Right lobe of liver (tissue), 4 donors: ENCODE data around the gene NEK4.

Experiments used
- CTCF ChIP-seq, 4 donors: fragments of 200-600 bp in 3 of 4; fragments of 450-650 bp in 1 of 4; IDR thresholded peaks; one replicate each; pipeline versions ENCODE4 v1.5.1 to v1.8.0; 2016 to 2022; ENCODE audit warnings: antibody characterized with exemption in 4 of 4, mild to moderate bottlenecking in 2 of 4
- POLR2A ChIP-seq: fragments of 450-650 bp; IDR thresholded peaks from one replicate; pipeline ENCODE4 v1.6.1; 2017; ENCODE audit warnings: antibody characterized with exemption, mild to moderate bottlenecking
- donor health status: DM: no; HTN: no; CAD: no.
- donor health status: DM: no; HTN: no; CAD: no.
- donor health status: DM: no; HTN: yes; CAD: no.

- TF ChIP-seq POLR2A (no peak), CTCF (IDR thresholded peaks at IDR 0.05) (no peak)
These were observed 31.0 kb downstream of the NEK4 start for GRCh38 chr3:52739730-52740129.
